Posterior cingulate gyrus (tissue), 11 donors: ENCODE results near the gene PKP1.

ENCODE experiments used
- DNase-seq, 10 donors: peaks; one replicate each; pipeline versions ENCODE4 v3.0.0 to v3.0.0-alpha.2; 2020 to 2021; ENCODE audit warnings: mixed read lengths in 3 of 10
- intact Hi-C: fragments of 100-400 bp; cut with DNase I; formaldehyde crosslinking; loops from one replicate; pipeline ENCODE4 v1.15.1; 2023

The PKP1 gene

DNA sequence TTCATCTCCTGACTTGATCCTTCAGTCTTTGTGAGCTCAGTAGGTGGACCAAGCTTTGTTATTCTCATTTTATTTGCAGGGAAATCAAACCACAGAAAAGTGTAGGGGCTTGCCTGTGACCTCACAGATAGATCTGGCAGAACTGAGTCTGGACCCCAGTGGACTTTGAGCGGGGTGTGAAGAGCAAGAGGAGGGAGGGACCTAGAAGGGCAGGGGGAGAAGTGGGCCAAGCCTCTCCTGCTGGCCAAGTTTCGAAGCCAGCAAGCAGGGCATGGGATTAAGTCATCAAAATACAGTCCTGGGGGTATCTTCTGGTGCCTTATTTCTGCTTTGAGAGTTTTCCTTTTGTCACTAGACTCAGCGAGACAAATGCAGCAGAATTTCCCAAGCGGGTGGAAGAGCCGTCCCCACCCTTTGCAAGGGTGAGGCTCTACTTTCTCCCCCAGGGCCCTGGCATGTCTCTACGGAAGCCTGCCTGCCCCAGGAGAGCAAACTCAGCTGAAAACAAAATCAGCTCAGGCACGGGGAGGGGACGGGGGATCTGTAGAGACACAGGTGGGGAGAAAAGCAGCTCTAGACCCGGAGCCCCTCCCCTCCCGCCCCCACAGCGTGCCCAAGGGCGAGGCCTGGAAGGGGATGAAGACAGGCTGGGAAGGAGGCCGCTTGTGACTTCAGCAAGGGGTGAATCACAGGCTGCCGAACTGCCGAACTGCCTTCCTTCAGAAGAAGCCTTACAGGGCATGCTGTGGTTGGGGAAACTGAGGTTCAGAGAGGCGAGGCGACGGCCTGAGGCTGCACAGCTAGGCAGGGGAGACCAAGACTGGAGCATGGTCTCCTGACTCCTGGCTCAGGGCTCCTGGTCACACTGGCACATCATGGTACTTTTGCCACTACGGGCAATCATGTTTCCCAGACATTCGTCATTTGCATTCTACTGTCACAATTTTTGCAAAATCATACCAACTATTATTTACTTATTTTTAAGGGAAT is 19.2 kb downstream of the PKP1 start:
- intact Hi-C loops: no loop called here

DNA sequence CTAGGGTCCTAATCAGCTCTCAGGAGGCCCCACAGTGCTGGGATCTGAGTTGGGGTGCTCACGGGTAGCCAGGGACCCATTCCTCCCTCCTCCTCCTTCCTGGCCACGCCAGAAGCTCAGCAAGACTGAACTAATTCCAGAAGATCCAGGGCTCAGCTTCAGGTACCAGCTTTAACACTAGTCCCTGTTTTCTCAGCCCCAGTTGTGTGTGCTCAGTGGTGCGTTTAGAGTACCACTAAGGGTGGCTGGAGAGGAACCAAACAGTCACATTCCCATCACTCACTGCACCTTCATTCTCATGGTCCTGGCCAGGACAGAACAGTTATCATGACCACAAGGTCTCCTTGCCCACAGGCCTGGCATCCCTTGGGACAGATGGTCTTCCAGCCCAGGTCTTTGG is 20.8 kb downstream of the PKP1 start:
- DNase-seq: no peak
- intact Hi-C loops: no loop called here

More for the DNA sequence above, 19.2 kb downstream of the PKP1 start:
- peak in 1 of 10 donors; percentile 55 for DNase-seq

DNA sequence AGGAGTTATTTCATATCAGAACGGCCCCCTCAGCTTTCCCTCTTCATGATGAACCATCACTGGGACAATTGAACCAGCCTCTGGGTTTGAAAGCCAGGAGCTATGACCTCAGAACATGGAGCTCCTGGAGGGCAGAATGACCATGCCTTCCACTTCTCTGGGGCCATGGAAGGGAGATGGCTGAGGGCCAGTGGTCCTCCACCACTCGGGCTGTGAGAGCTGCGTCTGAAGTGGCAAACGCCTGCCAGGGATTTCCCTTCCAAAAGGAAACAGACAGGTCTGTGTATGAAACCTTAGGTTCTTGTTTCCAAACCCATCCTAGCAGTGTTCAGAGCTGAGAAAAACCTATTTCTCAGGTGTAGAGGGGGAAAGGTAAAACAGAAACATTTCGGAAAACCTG is 22.5 kb downstream of the PKP1 start:
- intact Hi-C loops: no loop called here
- DNase-seq: peak in 2 of 10 donors; percentile 27

DNA sequence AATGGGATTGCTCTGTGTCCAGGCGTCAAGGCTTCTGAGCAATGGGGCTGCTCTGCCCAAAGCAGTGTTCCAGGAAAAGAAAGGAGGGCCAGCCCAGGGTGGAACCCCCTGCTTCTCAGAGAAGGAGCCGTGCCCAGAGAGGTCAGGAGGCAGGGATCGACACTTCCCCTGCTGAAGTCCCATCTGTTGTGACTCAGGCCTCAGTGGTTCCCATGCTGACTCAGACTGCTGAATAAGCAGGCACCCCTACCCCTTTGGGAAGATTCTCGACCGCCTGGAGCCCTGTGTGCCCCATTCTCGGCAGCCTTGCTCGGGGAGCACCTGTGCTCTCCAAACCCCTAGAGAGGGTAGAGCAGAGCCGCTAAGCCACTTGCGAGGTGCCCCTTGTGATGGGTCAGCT is 23.9 kb downstream of the PKP1 start:
- no peak for DNase-seq
- intact Hi-C loops: no loop called here

DNA sequence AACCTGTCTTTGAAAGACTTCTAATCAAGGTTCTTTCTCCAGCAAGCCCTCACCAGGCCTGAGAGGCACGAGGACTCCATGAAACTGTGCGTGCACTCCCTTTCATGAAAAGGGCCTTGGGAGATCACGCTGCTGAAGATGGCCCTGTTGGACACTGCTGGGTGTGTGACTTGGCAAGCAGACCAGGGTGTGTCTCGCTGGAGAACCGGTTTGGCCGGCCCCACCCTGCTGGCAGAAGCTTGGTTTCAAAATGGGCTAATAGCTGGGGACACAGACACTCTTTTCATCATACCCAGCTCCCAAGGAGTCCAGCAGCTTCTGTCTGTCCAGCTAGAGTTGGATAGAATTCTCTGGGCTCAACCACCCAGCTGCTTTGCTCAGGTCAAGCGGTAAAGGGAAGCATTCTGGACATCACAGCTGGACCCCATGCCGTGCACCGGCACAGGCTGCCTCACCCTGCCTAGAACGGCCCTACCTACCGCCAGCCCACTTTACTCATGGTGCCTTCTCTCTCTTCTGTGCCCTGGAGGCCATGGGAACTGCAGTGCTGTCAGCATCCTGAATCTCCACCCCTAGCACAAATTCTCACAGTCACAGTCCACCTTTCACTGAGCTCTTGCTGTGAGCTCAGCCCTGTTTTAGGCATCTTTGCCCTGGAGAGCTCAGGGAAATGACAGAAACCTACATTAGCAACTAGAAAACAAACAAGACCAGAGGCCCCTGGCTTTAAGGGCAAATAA is 24.6 kb downstream of the PKP1 start:
- intact Hi-C loops: no loop called here
- DNase-seq: peak in 1 of 10 donors; percentile 46

DNA sequence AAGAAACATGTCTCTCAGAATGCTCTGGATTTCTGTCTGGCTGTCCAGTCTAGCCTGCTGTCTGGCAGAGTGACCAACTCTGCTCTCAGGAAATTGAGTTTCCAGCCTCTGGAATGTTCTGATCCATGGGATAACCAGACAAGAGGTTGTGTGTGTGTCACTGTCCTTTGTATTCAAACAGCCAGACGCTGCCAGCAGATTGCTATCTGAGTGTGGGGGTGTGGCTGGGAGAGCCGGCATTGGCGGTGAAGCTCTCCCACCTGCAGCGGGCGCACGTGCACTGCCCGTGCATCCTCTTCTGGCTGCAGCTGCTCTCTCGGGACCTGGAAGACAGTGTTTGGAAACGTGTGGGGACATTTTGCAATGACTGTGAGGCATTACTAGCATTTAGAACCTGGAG is 26.1 kb downstream of the PKP1 start:
- intact Hi-C loops: no loop called here
- peak in 8 of 10 donors; percentile 19 to 90 (median 40) for DNase-seq

DNA sequence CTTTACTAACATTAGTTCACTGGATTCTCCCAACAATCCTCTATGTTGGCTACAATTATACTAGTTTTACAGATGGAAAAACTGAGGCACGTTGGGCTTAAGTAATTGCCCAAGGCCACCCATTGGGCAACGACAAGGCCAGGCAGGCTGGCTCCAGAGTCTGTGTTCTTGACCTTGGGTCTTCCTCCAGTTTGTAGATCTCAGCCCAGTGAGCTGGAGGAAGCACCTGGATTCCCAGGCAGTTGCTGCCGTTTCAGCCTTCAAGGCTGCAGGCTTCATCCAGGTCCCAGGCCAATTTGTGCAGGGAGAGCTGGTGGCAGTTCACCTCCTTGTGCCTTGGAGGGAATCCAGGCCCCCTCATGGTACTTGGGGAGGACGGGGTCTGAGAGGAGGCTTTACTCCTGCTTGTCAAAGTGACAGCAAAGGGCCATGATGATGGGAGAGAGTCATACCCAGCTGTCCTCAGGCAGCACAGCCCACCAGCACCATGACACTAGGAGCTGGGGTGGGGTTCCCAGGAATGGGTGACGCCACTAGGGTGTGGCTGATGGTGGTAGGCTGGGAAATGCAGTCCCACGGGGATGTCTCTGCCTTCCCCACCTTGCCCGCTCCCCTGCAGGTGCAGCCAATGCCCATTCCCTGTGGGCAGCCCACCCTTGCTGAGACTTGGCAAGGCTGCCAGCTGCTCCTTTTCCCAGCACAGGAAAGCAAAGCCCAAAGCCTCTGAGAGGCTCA is 27.1 kb downstream of the PKP1 start:
- intact Hi-C loops: no loop called here
- peak in 2 of 10 donors; percentile 25 to 70 for DNase-seq

DNA sequence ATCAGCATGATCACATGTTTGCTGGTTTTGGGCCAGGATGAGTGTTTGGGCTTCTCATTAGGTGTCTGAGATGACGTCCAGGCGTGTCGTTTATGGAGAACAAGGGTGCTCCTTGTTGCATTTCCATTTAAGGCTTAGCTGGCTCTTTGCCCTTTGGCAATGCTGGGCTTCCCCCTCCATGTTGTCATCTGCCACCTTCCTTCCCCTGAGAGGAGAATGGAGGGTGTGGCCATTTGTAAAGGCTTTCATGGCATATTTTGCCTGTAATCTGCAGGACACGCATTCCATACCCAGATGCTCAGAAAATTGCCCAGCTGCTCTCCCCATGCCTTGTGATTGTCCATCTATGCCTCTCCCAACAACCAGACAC is 27.7 kb downstream of the PKP1 start:
- DNase-seq: no peak
- intact Hi-C loops: no loop called here

DNA sequence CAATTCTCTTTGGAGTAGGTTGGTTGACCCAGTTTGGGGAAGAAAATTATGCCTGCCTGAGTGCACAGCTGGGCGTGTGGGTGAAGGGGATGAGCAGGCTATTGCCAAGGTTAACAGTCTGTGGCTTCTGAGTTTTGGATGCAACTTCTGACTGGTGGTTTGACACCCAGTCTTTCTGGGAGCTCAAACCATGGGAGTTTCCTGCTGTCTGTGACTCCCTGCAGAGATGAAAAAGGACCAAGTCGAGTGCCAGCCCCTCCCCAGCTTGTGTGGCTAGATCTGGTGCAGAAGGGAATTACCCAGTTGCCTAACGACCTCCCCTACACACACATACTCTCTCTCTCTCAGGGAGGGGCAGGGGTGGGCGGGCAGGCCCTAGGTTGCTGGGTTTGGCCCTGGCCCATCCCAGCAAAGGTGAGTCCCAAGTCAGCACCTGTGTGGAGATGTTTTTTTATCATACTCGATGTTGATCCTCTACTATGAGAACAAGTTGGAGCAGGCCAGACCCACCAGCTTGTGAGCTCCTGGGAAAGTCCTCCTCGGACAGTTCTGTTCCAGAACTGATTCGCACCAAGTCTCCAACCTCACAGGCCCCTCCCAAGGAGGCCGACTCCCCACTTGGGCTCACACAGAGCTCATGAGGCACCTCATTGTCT is 28.2 kb downstream of the PKP1 start:
- DNase-seq: peak in 3 of 10 donors; percentile 39 to 71 (median 61)
- intact Hi-C loops: no loop called here

DNA sequence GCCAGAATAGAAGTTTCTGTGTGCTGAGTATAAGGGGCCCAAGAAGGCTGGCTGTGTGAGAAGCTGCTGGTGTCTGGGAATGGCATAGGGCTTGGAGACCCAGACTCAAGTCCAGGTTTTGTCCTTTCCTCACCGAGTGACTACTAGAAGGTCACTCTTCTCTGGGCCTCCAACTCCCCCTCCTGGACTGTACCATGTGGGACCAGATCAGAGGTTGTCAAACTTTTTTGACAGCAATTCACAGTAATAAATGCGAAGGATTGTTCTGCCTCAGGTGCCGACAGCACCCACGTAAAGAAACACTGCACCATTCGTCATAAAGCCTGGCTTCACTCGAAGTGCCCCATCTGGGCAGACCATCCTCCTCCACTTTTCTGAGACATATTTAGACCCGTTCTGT is 29.0 kb downstream of the PKP1 start:
- peak in 3 of 10 donors; percentile 35 to 53 (median 42) for DNase-seq
- intact Hi-C loops: no loop called here

DNA sequence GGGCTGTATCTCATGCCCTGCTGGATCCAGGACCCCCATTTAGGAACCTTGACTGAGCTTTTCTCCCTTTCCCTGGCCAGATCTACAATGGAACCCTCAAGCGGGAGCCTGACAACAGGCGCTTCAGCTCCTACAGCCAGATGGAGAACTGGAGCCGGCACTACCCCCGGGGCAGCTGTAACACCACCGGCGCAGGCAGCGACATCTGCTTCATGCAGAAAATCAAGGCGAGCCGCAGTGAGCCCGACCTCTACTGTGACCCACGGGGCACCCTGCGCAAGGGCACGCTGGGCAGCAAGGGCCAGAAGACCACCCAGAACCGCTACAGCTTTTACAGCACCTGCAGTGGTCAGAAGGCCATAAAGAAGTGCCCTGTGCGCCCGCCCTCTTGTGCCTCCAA is 29.8 kb downstream of the PKP1 start:
- peak in 2 of 10 donors; percentile 40 to 69 for DNase-seq
- intact Hi-C loops: no loop called here

DNA sequence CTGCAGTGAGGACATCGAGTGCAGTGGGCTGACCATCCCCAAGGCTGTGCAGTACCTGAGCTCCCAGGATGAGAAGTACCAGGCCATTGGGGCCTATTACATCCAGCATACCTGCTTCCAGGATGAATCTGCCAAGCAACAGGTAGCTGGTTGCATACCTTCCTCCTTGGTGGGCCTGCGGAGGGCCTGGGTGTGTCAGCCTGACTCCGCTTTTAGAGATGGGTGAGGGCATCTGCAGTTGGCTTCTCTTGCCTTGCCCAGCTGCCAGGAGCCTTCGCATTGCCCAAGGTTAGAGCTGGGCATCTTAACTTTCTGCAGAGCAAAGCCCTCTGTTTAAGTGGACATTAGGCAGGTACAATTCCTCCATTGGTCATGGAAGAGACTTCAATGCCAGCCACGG is 33.2 kb downstream of the PKP1 start:
- peak in 3 of 10 donors; percentile 27 to 51 (median 32) for DNase-seq
- intact Hi-C loops: no loop called here

DNA sequence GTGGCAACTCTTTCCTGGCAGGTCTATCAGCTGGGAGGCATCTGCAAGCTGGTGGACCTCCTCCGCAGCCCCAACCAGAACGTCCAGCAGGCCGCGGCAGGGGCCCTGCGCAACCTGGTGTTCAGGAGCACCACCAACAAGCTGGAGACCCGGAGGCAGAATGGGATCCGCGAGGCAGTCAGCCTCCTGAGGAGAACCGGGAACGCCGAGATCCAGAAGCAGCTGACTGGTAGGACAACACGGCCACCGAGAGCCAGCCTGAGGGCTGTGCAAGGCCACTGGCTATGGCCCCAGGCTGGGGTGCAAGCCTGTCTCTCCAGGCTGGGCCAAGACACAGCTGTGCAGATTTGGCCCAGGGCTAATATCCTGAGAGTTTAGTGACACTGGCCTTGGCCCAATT is 34.2 kb downstream of the PKP1 start:
- DNase-seq: peak in 3 of 10 donors; percentile 37 to 82 (median 69)
- intact Hi-C loops: no loop called here

DNA sequence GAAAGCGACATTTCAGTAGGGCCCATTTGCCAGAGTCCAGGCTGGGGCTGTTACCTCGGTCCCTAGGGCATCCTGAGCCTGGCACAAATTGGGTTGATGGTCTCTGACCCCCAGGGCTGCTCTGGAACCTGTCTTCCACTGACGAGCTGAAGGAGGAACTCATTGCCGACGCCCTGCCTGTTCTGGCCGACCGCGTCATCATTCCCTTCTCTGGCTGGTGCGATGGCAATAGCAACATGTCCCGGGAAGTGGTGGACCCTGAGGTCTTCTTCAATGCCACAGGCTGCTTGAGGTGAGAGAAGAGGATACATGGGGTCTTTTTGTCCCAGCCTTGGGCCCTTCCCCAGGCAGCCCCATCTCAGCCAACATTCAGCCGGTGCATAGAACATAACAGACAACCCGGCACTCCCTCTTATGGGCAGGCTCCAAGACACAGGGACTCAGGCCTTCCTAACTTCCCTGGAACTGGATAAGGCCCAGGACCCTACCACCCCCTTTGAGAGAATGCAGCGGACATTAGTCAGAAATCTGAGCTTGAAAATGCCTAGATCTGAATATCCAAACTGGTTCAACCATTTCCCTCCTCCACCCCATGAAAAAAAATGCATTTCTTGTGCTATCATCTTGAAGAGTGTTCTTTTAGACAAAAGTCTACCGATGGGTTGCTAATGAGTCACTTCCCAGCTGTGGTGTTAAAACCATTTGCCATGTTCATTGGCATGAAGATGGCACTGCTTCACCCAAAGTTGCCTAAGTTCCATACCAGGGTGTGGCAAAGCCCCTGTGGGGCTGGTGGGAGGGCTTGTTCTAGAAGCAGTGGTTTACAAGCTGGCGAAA is 35.4 kb downstream of the PKP1 start:
- intact Hi-C loops: no loop called here
- peak in 3 of 10 donors; percentile 27 to 70 (median 50) for DNase-seq

DNA sequence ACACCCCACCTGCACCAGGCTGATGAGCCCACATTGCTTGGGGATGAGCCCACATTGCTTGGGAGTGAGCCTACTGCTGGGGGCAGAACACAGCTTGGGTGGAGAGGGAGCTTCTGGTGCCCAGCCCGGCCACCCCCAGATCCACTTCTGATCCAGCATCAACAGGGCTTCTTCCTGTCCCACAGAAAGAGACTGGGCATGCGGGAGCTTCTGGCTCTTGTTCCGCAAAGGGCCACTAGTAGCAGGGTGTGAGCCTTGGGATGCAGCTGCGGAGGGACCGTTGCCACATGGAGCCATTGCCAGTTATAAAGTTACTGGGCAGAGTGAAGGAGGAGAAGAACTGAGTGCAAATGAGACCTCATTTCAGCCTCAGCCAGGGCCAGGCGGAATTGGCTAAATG is 36.3 kb downstream of the PKP1 start:
- peak in 3 of 10 donors; percentile 67 to 76 (median 72) for DNase-seq
- intact Hi-C loops: no loop called here

DNA sequence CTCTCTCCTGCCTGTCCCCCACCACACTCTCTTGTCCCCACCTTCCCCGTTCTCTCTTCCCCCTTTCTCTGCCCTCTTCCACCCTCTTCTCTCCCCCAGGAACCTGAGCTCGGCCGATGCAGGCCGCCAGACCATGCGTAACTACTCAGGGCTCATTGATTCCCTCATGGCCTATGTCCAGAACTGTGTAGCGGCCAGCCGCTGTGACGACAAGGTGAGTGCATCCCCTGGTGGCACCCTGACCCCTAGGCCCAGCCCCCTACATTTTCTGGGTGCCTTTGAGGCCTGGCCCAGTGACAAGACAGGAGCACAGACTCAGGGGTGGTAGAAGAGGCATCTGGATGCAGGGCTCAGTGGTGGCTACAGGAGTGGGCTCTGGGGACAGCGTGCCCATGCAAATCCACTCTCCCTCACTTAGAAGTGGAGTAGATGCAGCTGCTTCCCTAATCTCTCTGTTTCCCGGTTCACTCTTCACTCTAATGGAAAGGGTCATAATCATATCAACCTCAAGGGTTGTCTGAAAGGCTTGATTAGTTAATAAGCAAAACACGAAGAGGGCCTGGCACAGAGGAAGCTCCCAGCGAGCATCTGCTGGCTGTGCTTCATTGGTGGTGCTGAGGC is 37.0 kb downstream of the PKP1 start:
- intact Hi-C loops: no loop called here

DNA sequence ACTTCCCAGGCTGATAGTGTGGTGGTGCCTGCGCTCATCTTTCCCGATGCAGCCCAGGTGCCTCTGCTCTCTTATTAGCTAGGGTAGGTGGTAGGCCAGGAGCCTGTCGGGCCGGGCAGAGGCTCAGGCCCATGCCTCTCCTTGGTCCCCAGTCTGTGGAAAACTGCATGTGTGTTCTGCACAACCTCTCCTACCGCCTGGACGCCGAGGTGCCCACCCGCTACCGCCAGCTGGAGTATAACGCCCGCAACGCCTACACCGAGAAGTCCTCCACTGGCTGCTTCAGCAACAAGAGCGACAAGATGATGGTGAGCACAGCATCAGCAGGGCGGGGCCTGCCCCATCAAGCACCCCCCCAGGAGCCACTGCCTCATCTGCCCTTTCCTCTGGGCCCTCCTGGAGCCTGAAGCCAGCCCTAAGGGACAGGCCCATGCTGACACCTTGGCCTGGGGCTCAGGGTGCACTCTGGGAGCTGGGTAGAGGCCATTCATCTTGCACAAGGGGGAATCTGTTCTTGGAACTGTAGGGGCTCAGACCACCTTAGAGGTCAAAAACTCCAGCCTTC is 38.6 kb downstream of the PKP1 start:
- intact Hi-C loops: no loop called here
- peak in 3 of 10 donors; percentile 34 to 75 (median 55) for DNase-seq

More for the DNA sequence above, 37.0 kb downstream of the PKP1 start:
- peak in 3 of 10 donors; percentile 29 to 70 (median 50) for DNase-seq
